Gastrocnemius medialis (tissue), 4 donors: ENCODE measurements around the gene SLC8A3.

Experiments
- POLR2A ChIP-seq, 2 donors: fragments of 450-650 bp; IDR thresholded peaks; one replicate each; pipeline ENCODE4 v1.6.1; 2017; ENCODE audit warnings: antibody characterized with exemption in 2 of 2, mild to moderate bottlenecking in 2 of 2, moderate library complexity in 2 of 2
- TF ChIP-seq, protein P1 (sequence below), 5 experiments: fragments of 450-650 bp in 3 of 5; fragments of 200-600 bp in 2 of 5; sonication (generic) in 2 of 5; IDR thresholded peaks in 4 of 5; conservative IDR thresholded peaks in 1 of 5; 1 replicate in 4 of 5; 2 replicates in 1 of 5; pipeline ENCODE4 v1.5.1; 2016 to 2019; ENCODE audit warnings: antibody characterized with exemption in 5 of 5, mild to moderate bottlenecking in 3 of 5, moderate library complexity in 3 of 5

DNA sequence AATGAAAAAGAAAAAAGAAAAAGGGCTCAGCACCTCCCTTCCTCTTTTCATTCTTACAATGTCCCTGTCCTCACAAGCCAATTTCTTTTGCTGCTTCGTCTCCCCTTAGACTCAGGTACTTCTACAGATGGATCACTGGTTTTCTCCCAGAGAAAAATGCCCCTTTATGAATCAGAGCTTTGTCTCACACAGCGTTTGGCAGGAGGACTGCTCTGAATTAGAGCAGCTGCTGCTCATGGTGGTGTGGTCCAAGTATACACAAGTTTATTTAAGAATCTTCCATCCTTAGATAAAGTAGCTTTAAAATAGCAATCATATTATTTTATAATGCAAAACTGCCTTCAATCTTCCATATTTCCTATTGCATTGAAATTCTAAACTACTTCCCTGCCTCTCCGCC lies 80.3 kb downstream of the SLC8A3 start:
- TF ChIP-seq, protein P1, sequence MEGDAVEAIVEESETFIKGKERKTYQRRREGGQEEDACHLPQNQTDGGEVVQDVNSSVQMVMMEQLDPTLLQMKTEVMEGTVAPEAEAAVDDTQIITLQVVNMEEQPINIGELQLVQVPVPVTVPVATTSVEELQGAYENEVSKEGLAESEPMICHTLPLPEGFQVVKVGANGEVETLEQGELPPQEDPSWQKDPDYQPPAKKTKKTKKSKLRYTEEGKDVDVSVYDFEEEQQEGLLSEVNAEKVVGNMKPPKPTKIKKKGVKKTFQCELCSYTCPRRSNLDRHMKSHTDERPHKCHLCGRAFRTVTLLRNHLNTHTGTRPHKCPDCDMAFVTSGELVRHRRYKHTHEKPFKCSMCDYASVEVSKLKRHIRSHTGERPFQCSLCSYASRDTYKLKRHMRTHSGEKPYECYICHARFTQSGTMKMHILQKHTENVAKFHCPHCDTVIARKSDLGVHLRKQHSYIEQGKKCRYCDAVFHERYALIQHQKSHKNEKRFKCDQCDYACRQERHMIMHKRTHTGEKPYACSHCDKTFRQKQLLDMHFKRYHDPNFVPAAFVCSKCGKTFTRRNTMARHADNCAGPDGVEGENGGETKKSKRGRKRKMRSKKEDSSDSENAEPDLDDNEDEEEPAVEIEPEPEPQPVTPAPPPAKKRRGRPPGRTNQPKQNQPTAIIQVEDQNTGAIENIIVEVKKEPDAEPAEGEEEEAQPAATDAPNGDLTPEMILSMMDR (IDR thresholded peaks at IDR 0.05 in 4 of 5, conservative IDR thresholded peaks at IDR 0.05 in 1 of 5) = no peak
- no peak for TF ChIP-seq POLR2A (IDR thresholded peaks at IDR 0.05)
